Adrenal gland (tissue), 12 donors: ENCODE results near the gene LRRC8C. TPM values are rescaled to one million over a fixed set of nuclear protein-coding genes. Genes with fewer than 3 reads are reported as not detected.
"Not testable (repeated sequence)": the region's sequence is repeated elsewhere in the genome, so short reads cannot be mapped to it uniquely, and the experiment has no call there.

Experiments
- DNase-seq, 7 donors: peaks; one replicate each; pipeline ENCODE4 v3.0.0-alpha.2; 2019 to 2020
- H3K27ac ChIP-seq, 5 donors: fragments of 200-600 bp; sonication (generic) in 4 of 5; 1 replicate in 3 of 5; 2 replicates in 2 of 5; pipeline versions ENCODE4 v1.5.1 to v1.8.0; 2016 to 2020; ENCODE audit warnings: mild to moderate bottlenecking in 1 of 5
- H3K27me3 ChIP-seq: fragments of 200-600 bp; 2 replicates; pipeline ENCODE4 v1.8.0; 2021
- H3K36me3 ChIP-seq, 2 donors: fragments of 200-600 bp; replicated peaks in 1 of 2; 1 replicate in 1 of 2; 2 replicates in 1 of 2; pipeline versions ENCODE4 v1.5.1 to v1.8.0; 2018 to 2022
- H3K4me1 ChIP-seq, 2 donors: fragments of 200-600 bp; replicated peaks in 1 of 2; 1 replicate in 1 of 2; 2 replicates in 1 of 2; pipeline versions ENCODE4 v1.5.1 to v1.8.0; 2018 to 2021
- H3K4me3 ChIP-seq, 4 donors: fragments of 200-600 bp; sonication (generic) in 3 of 4; one replicate each; pipeline ENCODE4 v1.5.1; 2016 to 2018
- H3K9me3 ChIP-seq, 3 donors: fragments of 200-600 bp; sonication (generic) in 1 of 3; replicated peaks in 1 of 3; 1 replicate in 2 of 3; 2 replicates in 1 of 3; pipeline versions ENCODE4 v1.5.1 to v1.8.0; 2016 to 2021
- POLR2A ChIP-seq, 2 donors: fragments of 450-650 bp; IDR thresholded peaks; one replicate each; pipeline ENCODE4 v1.6.1; 2017; ENCODE audit warnings: antibody characterized with exemption in 2 of 2, mild to moderate bottlenecking in 2 of 2, moderate library complexity in 1 of 2
- WGBS, 4 donors: extraction: QIAGEN DNeasy Blood & Tissue Kit in 2 of 4; methylation state at CpG; one replicate each; pipeline versions ENCODE4 v1.1.5 to v1.1.7; 2013 to 2017; 5-methylcytosine and 5-hydroxymethylcytosine counted together
- intact Hi-C, 2 donors: fragments of 100-400 bp; cut with DNase I; formaldehyde crosslinking; loops; one replicate each; pipeline versions ENCODE4 v1.14.1 to v1.15.0; 2022 to 2023
- polyA plus RNA-seq, 3 donors: library from polyadenylated mRNA; stranded (reverse); fragments of 200-250 nt in 2 of 3; fragments of 350-450 nt in 1 of 3; fragmentation: Illumina TruSeq in 1 of 3; extraction: RNeasy Lipid Tissue Mini Kit (QIAGEN cat#74804) in 1 of 3; gene quantifications; one replicate each; pipeline ENCODE4 v1.2.3, GENCODE V29; 2013 to 2014
- total RNA-seq, 9 donors: library from RNA; depleted of rRNA in 4 of 9; stranded (reverse); fragments of >200 nt in 4 of 9; fragments of 120-200 nt in 1 of 9; fragmentation: NEBNext Ultra II Directional in 1 of 9; extraction: Animal tissue kit (Norgen Biotek cat#: 25700) in 1 of 9; gene quantifications; one replicate each; pipeline versions ENCODE4 v1.1.0 to v1.2.4, GENCODE V29; 2013 to 2023
- TF ChIP-seq, protein P1 (sequence below), 6 experiments: fragments of 450-650 bp in 4 of 6; fragments of 200-600 bp in 2 of 6; sonication (generic) in 1 of 6; IDR thresholded peaks; 1 replicate in 5 of 6; 2 replicates in 1 of 6; pipeline versions ENCODE4 v1.5.1 to v1.8.0; 2016 to 2021; ENCODE audit warnings: antibody characterized with exemption in 6 of 6, mild to moderate bottlenecking in 2 of 6, moderate library complexity in 1 of 6
- donor health status: healthy with polysubstance abuse.
- donor health status: Bipolar disorder and iron deficiency.
- donor health status: DM: yes; HTN: yes; CAD: no.
- donor health status: DM: no; HTN: no; CAD: no.
- donor health status: DM: no; HTN: no; CAD: no.
- donor health status: DM: yes; HTN: yes; CAD: no.

LRRC8C gene
- total and polyA plus RNA-seq, 12 donors, result 6.5 to 33.6 (median 11.9) TPM

DNA sequence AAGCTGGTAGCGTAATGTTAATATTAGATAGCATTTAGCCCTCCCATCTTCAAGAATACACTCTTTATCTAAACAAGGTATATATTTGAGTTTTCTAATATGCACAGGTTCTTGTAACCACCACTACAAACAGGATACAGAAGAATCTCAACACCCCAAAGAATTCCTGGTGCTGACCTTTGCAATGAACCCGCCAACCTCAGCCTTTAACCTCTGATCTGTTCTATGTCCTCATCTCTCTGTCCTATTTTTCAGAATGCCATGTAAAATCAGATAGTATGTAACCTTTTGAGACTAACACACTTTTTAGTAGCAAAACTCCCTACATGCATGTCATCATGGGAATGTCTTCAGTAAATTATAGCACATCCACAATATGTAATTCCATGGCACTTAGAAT lies 71.1 kb downstream of the LRRC8C start:
- Histone ChIP-seq H3K27me3 (no peaks in the 10 kb centered on the region), H3K4me3 (no peak overlapping the region), H3K36me3 (peaks cover 0 to 2% of the 10 kb centered on the region in 2 donors), H3K27ac (no peak overlapping the region), H3K4me1 (no peaks in the 10 kb centered on the region), H3K9me3 (no peaks in the 10 kb centered on the region)
- intact Hi-C loops, result no loop called here
- no peak for TF ChIP-seq POLR2A (IDR thresholded peaks at IDR 0.05)
- TF ChIP-seq, protein P1, sequence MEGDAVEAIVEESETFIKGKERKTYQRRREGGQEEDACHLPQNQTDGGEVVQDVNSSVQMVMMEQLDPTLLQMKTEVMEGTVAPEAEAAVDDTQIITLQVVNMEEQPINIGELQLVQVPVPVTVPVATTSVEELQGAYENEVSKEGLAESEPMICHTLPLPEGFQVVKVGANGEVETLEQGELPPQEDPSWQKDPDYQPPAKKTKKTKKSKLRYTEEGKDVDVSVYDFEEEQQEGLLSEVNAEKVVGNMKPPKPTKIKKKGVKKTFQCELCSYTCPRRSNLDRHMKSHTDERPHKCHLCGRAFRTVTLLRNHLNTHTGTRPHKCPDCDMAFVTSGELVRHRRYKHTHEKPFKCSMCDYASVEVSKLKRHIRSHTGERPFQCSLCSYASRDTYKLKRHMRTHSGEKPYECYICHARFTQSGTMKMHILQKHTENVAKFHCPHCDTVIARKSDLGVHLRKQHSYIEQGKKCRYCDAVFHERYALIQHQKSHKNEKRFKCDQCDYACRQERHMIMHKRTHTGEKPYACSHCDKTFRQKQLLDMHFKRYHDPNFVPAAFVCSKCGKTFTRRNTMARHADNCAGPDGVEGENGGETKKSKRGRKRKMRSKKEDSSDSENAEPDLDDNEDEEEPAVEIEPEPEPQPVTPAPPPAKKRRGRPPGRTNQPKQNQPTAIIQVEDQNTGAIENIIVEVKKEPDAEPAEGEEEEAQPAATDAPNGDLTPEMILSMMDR (IDR thresholded peaks at IDR 0.05), result no peak
- WGBS, 4 donors, result 71 to 97% (median 92%) methylated on average over 2 of the region's 2 CpGs
- DNase-seq, result no peak

DNA sequence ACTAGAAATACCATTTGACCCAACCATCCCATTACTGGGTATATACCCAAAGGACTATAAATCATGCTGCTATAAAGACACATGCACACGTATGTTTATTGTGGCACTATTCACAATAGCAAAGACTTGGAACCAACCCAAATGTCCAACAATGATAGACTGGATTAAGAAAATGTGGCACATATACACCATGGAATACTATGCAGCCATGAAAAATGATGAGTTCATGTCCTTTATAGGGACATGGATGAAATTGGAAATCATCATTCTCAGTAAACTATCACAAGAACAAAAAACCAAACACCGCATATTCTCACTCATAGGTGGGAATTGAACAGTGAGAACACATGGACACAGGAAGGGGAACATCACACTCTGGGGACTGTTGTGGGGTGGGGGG lies 72.0 kb downstream of the LRRC8C start:
- H3K9me3 ChIP-seq, H3K36me3 ChIP-seq, H3K27ac ChIP-seq, DNase-seq, H3K4me3 ChIP-seq, H3K4me1 ChIP-seq, H3K27me3 ChIP-seq, intact Hi-C loops: not testable (repeated sequence)
- WGBS, 4 donors, result 100% methylated on average over 1 of the region's 2 CpGs; no CpG with 5 or more reads in 3 of the 4 donors

DNA sequence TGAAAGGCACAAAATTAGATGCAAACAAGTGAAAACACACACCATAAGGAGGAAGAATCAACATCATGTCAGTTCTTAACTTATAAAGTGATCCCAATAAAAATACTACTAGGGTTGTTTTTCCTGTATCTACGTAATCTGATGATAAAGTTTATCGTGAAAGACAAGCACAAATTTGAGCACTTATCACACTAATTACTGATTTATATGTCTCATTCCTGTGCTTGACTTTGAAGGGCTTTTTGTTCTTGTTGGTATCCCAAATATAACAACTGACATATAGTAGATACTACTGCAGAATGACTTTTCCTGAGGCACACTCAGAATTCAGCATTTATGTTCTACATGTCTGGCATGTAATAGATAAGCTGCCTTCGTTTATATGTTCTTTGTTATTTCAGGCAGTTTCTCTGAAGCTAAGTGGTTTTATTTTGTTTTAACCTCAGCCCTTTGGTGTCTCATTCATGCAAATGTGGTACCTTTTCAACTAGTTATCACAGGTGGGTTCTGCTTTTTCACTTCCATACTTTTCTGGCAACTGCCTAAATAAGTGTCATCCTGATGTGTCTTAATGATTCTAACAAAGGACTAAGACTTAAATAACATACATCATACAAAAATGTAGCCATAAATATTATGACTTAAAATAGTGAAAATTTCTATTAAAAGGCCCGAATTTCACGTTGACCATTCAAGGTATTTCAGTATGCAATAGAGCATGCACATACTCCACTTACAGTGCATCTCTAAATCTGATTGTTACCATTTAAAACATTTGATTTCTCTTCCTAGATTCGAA lies 73.2 kb downstream of the LRRC8C start:
- WGBS, 4 donors, result 68 to 71% (median 70%) methylated on average over 6 of the region's 6 CpGs
- Histone ChIP-seq H3K36me3 (peaks cover 0 to 4% of the 10 kb centered on the region in 2 donors), H3K27ac (no peak overlapping the region), H3K9me3 (no peaks in the 10 kb centered on the region), H3K27me3 (no peaks in the 10 kb centered on the region), H3K4me1 (no peaks in the 10 kb centered on the region), H3K4me3 (no peak overlapping the region)
- no peak for DNase-seq
- TF ChIP-seq, protein P1 (IDR thresholded peaks at IDR 0.05), result no peak
- no peak for TF ChIP-seq POLR2A (IDR thresholded peaks at IDR 0.05)
- intact Hi-C loops, result no loop called here

DNA sequence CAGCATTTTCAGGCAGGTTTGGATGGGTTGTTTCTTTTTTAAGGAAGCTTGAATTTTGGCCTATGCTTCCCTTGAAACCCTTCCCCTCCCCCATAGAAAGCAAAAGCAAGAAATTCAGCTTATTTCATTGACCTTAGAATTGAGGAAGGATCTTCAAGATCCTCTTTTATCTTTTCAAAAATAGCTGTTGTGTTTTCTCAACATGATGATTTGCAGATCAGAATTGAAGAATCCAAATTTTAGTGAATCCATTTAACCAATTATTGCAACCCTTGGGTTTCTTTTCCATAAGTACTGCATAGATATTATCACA lies 73.7 kb downstream of the LRRC8C start:
- no peak for DNase-seq
- TF ChIP-seq, protein P1 (IDR thresholded peaks at IDR 0.05), result no peak
- no peak for TF ChIP-seq POLR2A (IDR thresholded peaks at IDR 0.05)
- H3K4me1 ChIP-seq, result no peaks in the 10 kb centered on the region
- H3K4me3 ChIP-seq, result no peak overlapping the region
- H3K27ac ChIP-seq, result no peak overlapping the region
- H3K9me3 ChIP-seq, result no peaks in the 10 kb centered on the region
- peaks cover 0 to 4% of the 10 kb centered on the region in 2 donors for H3K36me3 ChIP-seq
- intact Hi-C loops, result no loop called here
- no peaks in the 10 kb centered on the region for H3K27me3 ChIP-seq

DNA sequence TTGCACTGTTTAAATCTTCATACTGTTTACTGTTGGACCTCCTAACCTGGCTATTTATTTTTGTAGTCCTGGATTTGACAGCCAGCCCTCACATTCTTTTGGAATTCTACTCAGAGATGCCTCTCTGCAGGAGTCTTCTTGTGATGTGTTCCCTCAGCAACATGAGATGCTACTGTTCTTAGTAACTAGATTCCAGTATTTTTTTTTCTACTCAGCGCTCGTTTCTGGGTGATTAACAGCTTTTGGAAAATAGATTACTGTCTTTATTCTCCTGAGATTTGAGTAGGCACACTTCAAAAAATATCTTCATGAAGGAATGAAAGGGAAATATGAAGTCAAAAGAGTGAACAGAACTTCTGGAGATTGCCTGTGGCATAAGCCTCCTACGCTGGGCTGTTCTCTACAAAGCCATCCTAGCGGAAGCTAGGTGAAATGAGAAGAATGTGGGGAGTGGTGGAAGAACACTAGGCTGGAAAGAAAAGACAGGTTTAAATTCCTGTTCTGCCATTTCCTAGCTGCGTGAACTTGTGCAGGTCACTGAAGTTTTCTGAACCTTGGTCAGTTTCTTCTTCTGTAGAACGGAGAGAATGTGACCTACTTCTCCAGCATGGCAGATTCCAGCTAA lies 75.9 kb downstream of the LRRC8C start:
- Histone ChIP-seq H3K27ac (no peak overlapping the region), H3K4me3 (no peak overlapping the region), H3K4me1 (no peaks in the 10 kb centered on the region), H3K9me3 (no peaks in the 10 kb centered on the region), H3K36me3 (peaks cover 0 to 17% of the 10 kb centered on the region in 2 donors), H3K27me3 (no peaks in the 10 kb centered on the region)
- 84 to 87% (median 85%) methylated on average over 6 of the region's 6 CpGs for WGBS, 4 donors
- TF ChIP-seq POLR2A (IDR thresholded peaks at IDR 0.05), result no peak
- TF ChIP-seq, protein P1 (IDR thresholded peaks at IDR 0.05), result no peak
- DNase-seq, result no peak
- intact Hi-C loops, result no loop called here
